K562 (cell line): ENCODE measurements around the gene TCF7. TPM values are rescaled to one million over a fixed set of nuclear protein-coding genes. Genes with fewer than 3 reads are reported as not detected.

ENCODE experiments used
- CREM ChIP-seq: IDR thresholded peaks from 2 replicates; pipeline ENCODE4 v1.6.1; 2014; ENCODE audit warnings: antibody characterized with exemption, low read depth
- HLTF ChIP-seq: fragments of 450-650 bp; IDR thresholded peaks from 2 replicates; pipeline ENCODE4 v1.6.1; 2016
- HMGN3 ChIP-seq: IDR thresholded peaks from 2 replicates; pipeline ENCODE4 v1.6.1; 2011; ENCODE audit warnings: borderline replicate concordance, low read depth, mild to moderate bottlenecking, mixed read lengths, low read length; ENCODE audit not compliant: insufficient read length; ENCODE audit errors: extremely low read depth
- MYC ChIP-seq, 2 experiments: fragments of 250-450 bp in 1 of 2; sonication (Bioruptor Pico) in 1 of 2; IDR thresholded peaks; 2 replicates each; pipeline versions ENCODE4 v1.5.1 to v1.6.1; 2012 to 2021; ENCODE audit warnings: low read depth in 2 of 2, borderline replicate concordance in 1 of 2, improper control_type of control experiment in 1 of 2, low read length in 1 of 2, mild to moderate bottlenecking in 1 of 2, moderate library complexity in 1 of 2
- POLR2B ChIP-seq: fragments of 450-650 bp; IDR thresholded peaks from 2 replicates; pipeline ENCODE4 v1.6.1; 2018; ENCODE audit warnings: low read depth; ENCODE audit not compliant: partially characterized antibody
- polyA plus RNA-seq, 8 experiments: library from polyadenylated mRNA; depleted of rRNA in 4 of 8; stranded (reverse) in 5 of 8; unstranded in 3 of 8; fragments of >200 nt; fragmentation: Nextera tagmentation in 2 of 8; fragmentation: Illumina TruSeq in 1 of 8; extraction: Ambion mirVana in 2 of 8; extraction: Trizol in 1 of 8; gene quantifications; 2 replicates each; pipeline versions ENCODE4 v1.2.1 to v1.2.3, GENCODE V29; 2011 to 2014; ENCODE audit warnings: inconsistent platforms in 1 of 8, missing spikeins in 1 of 8
- total RNA-seq, 7 experiments: library from RNA; depleted of rRNA in 6 of 7; stranded (reverse); fragments of >200 nt in 6 of 7; fragmentation: Illumina TruSeq in 2 of 7; extraction: Trizol in 2 of 7; gene quantifications; 2 replicates each; pipeline versions ENCODE4 v1.2.1 to v1.2.3, GENCODE V29; 2011 to 2021; ENCODE audit warnings: low replicate concordance in 1 of 7
- TF ChIP-seq, protein P1 (sequence below): fragments of 450-650 bp; IDR thresholded peaks from 2 replicates; pipeline ENCODE4 v1.6.1; 2016; ENCODE audit warnings: mild to moderate bottlenecking, moderate library complexity
- TF ChIP-seq, protein P2 (sequence below): fragments of 250-450 bp; sonication (Bioruptor Pico); IDR thresholded peaks from 2 replicates; pipeline ENCODE4 v1.5.0; 2021
- TF ChIP-seq, protein P3 (sequence below), 2 experiments: IDR thresholded peaks; 2 replicates each; pipeline ENCODE4 v1.6.1; 2012; ENCODE audit warnings: improper control_type of control experiment in 2 of 2, low read depth in 2 of 2, low read length in 2 of 2, borderline replicate concordance in 1 of 2

TCF7 gene
- total and polyA plus RNA-seq, 9 of the 15 experiments (the other 6 are each of a cell fraction or from before 2014, with no cell fraction given): 1.6 to 14.9 (median 4.2) TPM

DNA sequence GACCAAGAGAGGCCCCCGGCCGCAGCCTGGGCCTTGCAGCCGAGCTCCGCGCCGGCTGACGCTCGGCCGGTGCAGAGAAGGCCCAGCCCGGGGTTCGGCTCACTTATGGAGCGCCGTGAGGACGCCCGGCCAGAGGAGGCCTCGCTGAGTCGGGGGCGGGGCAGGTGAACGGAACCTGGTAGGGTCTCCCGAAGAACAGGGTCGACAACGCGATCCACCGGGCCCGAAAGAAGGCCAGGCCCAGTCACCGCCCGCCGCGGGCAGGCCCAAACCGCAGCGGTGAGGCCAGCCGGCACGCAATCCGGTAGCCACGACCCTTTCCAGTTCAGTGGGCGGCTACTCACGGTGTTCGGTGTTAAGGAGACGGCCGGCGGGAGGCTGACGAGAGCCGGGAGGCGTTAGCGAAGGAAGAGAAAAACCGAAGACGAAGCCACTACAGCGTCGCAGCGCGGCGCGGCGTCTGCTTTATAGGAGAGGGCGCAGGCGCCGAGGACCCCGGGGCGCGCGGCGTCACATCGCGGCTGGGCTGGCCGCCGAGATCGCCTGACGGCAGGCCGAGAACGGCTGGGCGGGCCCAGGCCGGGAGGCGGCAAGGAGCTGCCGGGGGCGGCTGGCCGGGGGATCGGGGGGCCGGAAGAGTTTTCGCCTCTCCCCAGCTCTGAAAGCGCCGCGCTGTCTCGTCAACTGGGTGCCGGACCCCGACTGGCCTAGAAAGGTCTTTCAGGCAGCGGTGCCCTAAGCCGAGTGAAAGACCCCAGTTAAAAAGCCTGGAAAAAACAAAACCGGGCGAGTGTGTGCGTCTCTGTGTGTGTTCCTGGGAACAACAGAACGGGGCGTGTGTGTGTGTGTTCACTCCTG is 62.3 kb downstream of the TCF7 start, which contains the start of gene SKP1 (continued):
- TF ChIP-seq, protein P1, sequence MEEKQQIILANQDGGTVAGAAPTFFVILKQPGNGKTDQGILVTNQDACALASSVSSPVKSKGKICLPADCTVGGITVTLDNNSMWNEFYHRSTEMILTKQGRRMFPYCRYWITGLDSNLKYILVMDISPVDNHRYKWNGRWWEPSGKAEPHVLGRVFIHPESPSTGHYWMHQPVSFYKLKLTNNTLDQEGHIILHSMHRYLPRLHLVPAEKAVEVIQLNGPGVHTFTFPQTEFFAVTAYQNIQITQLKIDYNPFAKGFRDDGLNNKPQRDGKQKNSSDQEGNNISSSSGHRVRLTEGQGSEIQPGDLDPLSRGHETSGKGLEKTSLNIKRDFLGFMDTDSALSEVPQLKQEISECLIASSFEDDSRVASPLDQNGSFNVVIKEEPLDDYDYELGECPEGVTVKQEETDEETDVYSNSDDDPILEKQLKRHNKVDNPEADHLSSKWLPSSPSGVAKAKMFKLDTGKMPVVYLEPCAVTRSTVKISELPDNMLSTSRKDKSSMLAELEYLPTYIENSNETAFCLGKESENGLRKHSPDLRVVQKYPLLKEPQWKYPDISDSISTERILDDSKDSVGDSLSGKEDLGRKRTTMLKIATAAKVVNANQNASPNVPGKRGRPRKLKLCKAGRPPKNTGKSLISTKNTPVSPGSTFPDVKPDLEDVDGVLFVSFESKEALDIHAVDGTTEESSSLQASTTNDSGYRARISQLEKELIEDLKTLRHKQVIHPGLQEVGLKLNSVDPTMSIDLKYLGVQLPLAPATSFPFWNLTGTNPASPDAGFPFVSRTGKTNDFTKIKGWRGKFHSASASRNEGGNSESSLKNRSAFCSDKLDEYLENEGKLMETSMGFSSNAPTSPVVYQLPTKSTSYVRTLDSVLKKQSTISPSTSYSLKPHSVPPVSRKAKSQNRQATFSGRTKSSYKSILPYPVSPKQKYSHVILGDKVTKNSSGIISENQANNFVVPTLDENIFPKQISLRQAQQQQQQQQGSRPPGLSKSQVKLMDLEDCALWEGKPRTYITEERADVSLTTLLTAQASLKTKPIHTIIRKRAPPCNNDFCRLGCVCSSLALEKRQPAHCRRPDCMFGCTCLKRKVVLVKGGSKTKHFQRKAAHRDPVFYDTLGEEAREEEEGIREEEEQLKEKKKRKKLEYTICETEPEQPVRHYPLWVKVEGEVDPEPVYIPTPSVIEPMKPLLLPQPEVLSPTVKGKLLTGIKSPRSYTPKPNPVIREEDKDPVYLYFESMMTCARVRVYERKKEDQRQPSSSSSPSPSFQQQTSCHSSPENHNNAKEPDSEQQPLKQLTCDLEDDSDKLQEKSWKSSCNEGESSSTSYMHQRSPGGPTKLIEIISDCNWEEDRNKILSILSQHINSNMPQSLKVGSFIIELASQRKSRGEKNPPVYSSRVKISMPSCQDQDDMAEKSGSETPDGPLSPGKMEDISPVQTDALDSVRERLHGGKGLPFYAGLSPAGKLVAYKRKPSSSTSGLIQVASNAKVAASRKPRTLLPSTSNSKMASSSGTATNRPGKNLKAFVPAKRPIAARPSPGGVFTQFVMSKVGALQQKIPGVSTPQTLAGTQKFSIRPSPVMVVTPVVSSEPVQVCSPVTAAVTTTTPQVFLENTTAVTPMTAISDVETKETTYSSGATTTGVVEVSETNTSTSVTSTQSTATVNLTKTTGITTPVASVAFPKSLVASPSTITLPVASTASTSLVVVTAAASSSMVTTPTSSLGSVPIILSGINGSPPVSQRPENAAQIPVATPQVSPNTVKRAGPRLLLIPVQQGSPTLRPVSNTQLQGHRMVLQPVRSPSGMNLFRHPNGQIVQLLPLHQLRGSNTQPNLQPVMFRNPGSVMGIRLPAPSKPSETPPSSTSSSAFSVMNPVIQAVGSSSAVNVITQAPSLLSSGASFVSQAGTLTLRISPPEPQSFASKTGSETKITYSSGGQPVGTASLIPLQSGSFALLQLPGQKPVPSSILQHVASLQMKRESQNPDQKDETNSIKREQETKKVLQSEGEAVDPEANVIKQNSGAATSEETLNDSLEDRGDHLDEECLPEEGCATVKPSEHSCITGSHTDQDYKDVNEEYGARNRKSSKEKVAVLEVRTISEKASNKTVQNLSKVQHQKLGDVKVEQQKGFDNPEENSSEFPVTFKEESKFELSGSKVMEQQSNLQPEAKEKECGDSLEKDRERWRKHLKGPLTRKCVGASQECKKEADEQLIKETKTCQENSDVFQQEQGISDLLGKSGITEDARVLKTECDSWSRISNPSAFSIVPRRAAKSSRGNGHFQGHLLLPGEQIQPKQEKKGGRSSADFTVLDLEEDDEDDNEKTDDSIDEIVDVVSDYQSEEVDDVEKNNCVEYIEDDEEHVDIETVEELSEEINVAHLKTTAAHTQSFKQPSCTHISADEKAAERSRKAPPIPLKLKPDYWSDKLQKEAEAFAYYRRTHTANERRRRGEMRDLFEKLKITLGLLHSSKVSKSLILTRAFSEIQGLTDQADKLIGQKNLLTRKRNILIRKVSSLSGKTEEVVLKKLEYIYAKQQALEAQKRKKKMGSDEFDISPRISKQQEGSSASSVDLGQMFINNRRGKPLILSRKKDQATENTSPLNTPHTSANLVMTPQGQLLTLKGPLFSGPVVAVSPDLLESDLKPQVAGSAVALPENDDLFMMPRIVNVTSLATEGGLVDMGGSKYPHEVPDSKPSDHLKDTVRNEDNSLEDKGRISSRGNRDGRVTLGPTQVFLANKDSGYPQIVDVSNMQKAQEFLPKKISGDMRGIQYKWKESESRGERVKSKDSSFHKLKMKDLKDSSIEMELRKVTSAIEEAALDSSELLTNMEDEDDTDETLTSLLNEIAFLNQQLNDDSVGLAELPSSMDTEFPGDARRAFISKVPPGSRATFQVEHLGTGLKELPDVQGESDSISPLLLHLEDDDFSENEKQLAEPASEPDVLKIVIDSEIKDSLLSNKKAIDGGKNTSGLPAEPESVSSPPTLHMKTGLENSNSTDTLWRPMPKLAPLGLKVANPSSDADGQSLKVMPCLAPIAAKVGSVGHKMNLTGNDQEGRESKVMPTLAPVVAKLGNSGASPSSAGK: peak; percentile 14; the same call in 1 of the 2 replicates
- peak; percentile 86 for TF ChIP-seq CREM
- TF ChIP-seq, protein P2, sequence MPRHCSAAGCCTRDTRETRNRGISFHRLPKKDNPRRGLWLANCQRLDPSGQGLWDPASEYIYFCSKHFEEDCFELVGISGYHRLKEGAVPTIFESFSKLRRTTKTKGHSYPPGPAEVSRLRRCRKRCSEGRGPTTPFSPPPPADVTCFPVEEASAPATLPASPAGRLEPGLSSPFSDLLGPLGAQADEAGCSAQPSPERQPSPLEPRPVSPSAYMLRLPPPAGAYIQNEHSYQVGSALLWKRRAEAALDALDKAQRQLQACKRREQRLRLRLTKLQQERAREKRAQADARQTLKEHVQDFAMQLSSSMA (CRISPR knock-in tag): peak; percentile 55; the same call in 1 of the 2 replicates
- TF ChIP-seq POLR2B: peak; percentile 98
- TF ChIP-seq HLTF: no peak
- TF ChIP-seq, protein P3, sequence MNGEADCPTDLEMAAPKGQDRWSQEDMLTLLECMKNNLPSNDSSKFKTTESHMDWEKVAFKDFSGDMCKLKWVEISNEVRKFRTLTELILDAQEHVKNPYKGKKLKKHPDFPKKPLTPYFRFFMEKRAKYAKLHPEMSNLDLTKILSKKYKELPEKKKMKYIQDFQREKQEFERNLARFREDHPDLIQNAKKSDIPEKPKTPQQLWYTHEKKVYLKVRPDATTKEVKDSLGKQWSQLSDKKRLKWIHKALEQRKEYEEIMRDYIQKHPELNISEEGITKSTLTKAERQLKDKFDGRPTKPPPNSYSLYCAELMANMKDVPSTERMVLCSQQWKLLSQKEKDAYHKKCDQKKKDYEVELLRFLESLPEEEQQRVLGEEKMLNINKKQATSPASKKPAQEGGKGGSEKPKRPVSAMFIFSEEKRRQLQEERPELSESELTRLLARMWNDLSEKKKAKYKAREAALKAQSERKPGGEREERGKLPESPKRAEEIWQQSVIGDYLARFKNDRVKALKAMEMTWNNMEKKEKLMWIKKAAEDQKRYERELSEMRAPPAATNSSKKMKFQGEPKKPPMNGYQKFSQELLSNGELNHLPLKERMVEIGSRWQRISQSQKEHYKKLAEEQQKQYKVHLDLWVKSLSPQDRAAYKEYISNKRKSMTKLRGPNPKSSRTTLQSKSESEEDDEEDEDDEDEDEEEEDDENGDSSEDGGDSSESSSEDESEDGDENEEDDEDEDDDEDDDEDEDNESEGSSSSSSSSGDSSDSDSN (IDR thresholded peaks at IDR 0.05; ENCODE audit: borderline replicate concordance in 1 of 2, low read depth in 2 of 2, low read length in 2 of 2): peak; percentile 70 to 91; a peak in 3 of 4 replicates
- TF ChIP-seq MYC (IDR thresholded peaks at IDR 0.05; ENCODE audit: low read depth, low read length): peak; percentile 61
- peak; percentile 77; the same call in 1 of the 2 replicates for TF ChIP-seq MYC (CRISPR knock-in tag; IDR thresholded peaks at IDR 0.05; ENCODE audit: borderline replicate concordance, low read depth)
- peak; percentile 63 for TF ChIP-seq HMGN3
